ENCODE data around the gene LRP11. TPM values are rescaled to one million over a fixed set of nuclear protein-coding genes. Genes with fewer than 3 reads are reported as not detected.

Gene LRP11
- total RNA-seq, 2 donors from 2014 or later, result 21.9 to 22.2 TPM

Other genes with a start within 250 kb of the LRP11 start
- gene KATNA1, start 215.6 kb downstream of the LRP11 start, total RNA-seq, result 10 to 100 TPM; 11.1 to 11.3 TPM
- gene LATS1, start 146.3 kb downstream of the LRP11 start, total RNA-seq, result 10 to 100 TPM; 21.7 to 22.7 TPM
- gene NUP43, start 117.8 kb downstream of the LRP11 start, total RNA-seq, result 10 to 100 TPM; 19.6 to 29.4 TPM
- 10 to 100 TPM; 52.4 to 55.9 TPM for gene PCMT1, start 114.6 kb downstream of the LRP11 start, total RNA-seq
- under 1 TPM in 1 of 2 donors, not detected in 1; 0.61 TPM for gene RAET1E, start 33.8 kb upstream of the LRP11 start, total RNA-seq
- not detected for gene RAET1G, start 58.8 kb upstream of the LRP11 start, total RNA-seq
- gene ULBP2, start 77.7 kb upstream of the LRP11 start, total RNA-seq, result under 1 TPM in 1 of 2 donors, not detected in 1; 0.31 TPM
- under 1 TPM in 1 of 2 donors, not detected in 1; 0.09 TPM for gene ULBP1, start 99.6 kb upstream of the LRP11 start, total RNA-seq
- not detected for gene RAET1L, start 161.2 kb upstream of the LRP11 start, total RNA-seq
- gene ULBP3, start 204.8 kb upstream of the LRP11 start, total RNA-seq, result 1 to 10 TPM; 1.2 to 1.5 TPM